Sigmoid colon (tissue), 7 donors: ENCODE data around the gene MME. TPM values are rescaled to one million over a fixed set of nuclear protein-coding genes. Genes with fewer than 3 reads are reported as not detected.

Experiments
- DNase-seq: peaks from one replicate; pipeline ENCODE4 v3.0.0-alpha.2; 2019
- H3K27ac ChIP-seq, 4 donors: fragments of 200-600 bp; sonication (generic); one replicate each; pipeline ENCODE4 v1.5.1; 2016 to 2019; ENCODE audit warnings: mild to moderate bottlenecking in 1 of 4
- H3K27me3 ChIP-seq, 3 donors: fragments of 200-600 bp; sonication (generic); one replicate each; pipeline ENCODE4 v1.5.1; 2019; ENCODE audit warnings: mild to moderate bottlenecking in 1 of 3
- H3K36me3 ChIP-seq, 4 donors: fragments of 200-600 bp; sonication (generic); one replicate each; pipeline ENCODE4 v1.5.1; 2016 to 2019
- H3K4me1 ChIP-seq, 4 donors: fragments of 200-600 bp; sonication (generic); one replicate each; pipeline ENCODE4 v1.5.1; 2017 to 2019
- H3K4me3 ChIP-seq, 4 donors: fragments of 200-600 bp; sonication (generic); one replicate each; pipeline ENCODE4 v1.5.1; 2017 to 2019; ENCODE audit warnings: mild to moderate bottlenecking in 2 of 4, moderate library complexity in 1 of 4
- H3K9me3 ChIP-seq, 4 donors: fragments of 200-600 bp in 3 of 4; sonication (generic) in 3 of 4; one replicate each; pipeline versions ENCODE4 v1.5.1 to v1.6.1; 2013 to 2019
- CTCF ChIP-seq, 4 experiments: fragments of 450-650 bp in 3 of 4; fragments of 200-600 bp in 1 of 4; IDR thresholded peaks; one replicate each; pipeline ENCODE4 v1.5.1; 2016 to 2019; ENCODE audit warnings: antibody characterized with exemption in 4 of 4, mild to moderate bottlenecking in 3 of 4, moderate library complexity in 2 of 4
- EP300 ChIP-seq, 4 donors: sonication (generic); formaldehyde crosslinking; IDR thresholded peaks; one replicate each; pipeline ENCODE4 v1.6.1; 2017; ENCODE audit warnings: antibody characterized with exemption in 4 of 4
- POLR2A ChIP-seq, 2 donors: fragments of 450-650 bp; IDR thresholded peaks; one replicate each; pipeline ENCODE4 v1.6.1; 2016; ENCODE audit warnings: antibody characterized with exemption in 2 of 2, mild to moderate bottlenecking in 2 of 2, moderate library complexity in 2 of 2
- POLR2AphosphoS5 ChIP-seq, 4 donors: sonication (generic); formaldehyde crosslinking; IDR thresholded peaks; one replicate each; pipeline ENCODE4 v1.6.1; 2017; ENCODE audit warnings: antibody characterized with exemption in 4 of 4
- WGBS, 2 donors: extraction: QIAGEN DNeasy Blood & Tissue Kit; methylation state at CpG; one replicate each; pipeline ENCODE4 v1.1.7; 2013; 5-methylcytosine and 5-hydroxymethylcytosine counted together
- intact Hi-C: fragments of 100-400 bp; cut with DNase I; formaldehyde crosslinking; loops from one replicate; pipeline ENCODE4 v1.15.1; 2023
- polyA plus RNA-seq, 3 donors: library from polyadenylated mRNA; stranded (reverse); fragments of 200-250 nt; gene quantifications; one replicate each; pipeline ENCODE4 v1.2.3, GENCODE V29; 2013
- total RNA-seq, 4 donors: library from RNA; depleted of rRNA; stranded (reverse); fragments of >200 nt; gene quantifications; one replicate each; pipeline ENCODE4 v1.1.0, GENCODE V29; 2016
- donor health status: healthy with polysubstance abuse.
- donor health status: Bipolar disorder and iron deficiency.
- donor health status: healthy.

MME gene
- total and polyA plus RNA-seq, 7 donors: 0.46 to 5.0 (median 1.1) TPM

GRCh38 chr3:155202626-155203025 is 122.5 kb downstream of the MME start:
- TF ChIP-seq CTCF (IDR thresholded peaks at IDR 0.05): no peak
- no peak for TF ChIP-seq EP300 (IDR thresholded peaks at IDR 0.05)
- no peak for TF ChIP-seq POLR2AphosphoS5 (IDR thresholded peaks at IDR 0.05)
- no peak for TF ChIP-seq POLR2A (IDR thresholded peaks at IDR 0.05)
- H3K4me1 ChIP-seq: no peaks in the 10 kb centered on the region
- H3K4me3 ChIP-seq: no peak overlapping the region
- H3K9me3 ChIP-seq: no peaks in the 10 kb centered on the region
- no peak overlapping the region for H3K27ac ChIP-seq
- intact Hi-C loops: no loop called here
- H3K27me3 ChIP-seq: no peaks in the 10 kb centered on the region
- 91% methylated on average over 4 of the region's 4 CpGs for WGBS, 2 donors
- no peak for DNase-seq
- no peaks in the 10 kb centered on the region for H3K36me3 ChIP-seq

GRCh38 chr3:155204851-155205250 is 124.7 kb downstream of the MME start:
- Histone ChIP-seq H3K4me1 (no peaks in the 10 kb centered on the region), H3K27me3 (no peaks in the 10 kb centered on the region), H3K27ac (no peak overlapping the region), H3K36me3 (no peaks in the 10 kb centered on the region), H3K4me3 (no peak overlapping the region), H3K9me3 (no peaks in the 10 kb centered on the region)
- no peak for DNase-seq
- TF ChIP-seq CTCF (IDR thresholded peaks at IDR 0.05) (no peak), POLR2AphosphoS5 (IDR thresholded peaks at IDR 0.05) (no peak), EP300 (IDR thresholded peaks at IDR 0.05) (no peak), POLR2A (IDR thresholded peaks at IDR 0.05) (no peak)
- intact Hi-C loops: no loop called here

GRCh38 chr3:155208183-155208800 is 128.2 kb downstream of the MME start:
- Histone ChIP-seq H3K27me3 (no peaks in the 10 kb centered on the region), H3K4me1 (no peaks in the 10 kb centered on the region), H3K9me3 (no peaks in the 10 kb centered on the region), H3K27ac (no peak overlapping the region), H3K4me3 (no peak overlapping the region), H3K36me3 (no peaks in the 10 kb centered on the region)
- WGBS, 2 donors: 62 to 70% methylated on average over 4 of the region's 4 CpGs
- intact Hi-C loops: no loop called here
- TF ChIP-seq EP300 (IDR thresholded peaks at IDR 0.05): no peak
- TF ChIP-seq POLR2AphosphoS5 (IDR thresholded peaks at IDR 0.05): no peak
- TF ChIP-seq CTCF (IDR thresholded peaks at IDR 0.05): no peak
- no peak for TF ChIP-seq POLR2A (IDR thresholded peaks at IDR 0.05)
- DNase-seq: no peak

GRCh38 chr3:155210736-155211135 is 130.6 kb downstream of the MME start:
- no peak for DNase-seq
- 80 to 90% methylated on average over 2 of the region's 2 CpGs for WGBS, 2 donors
- Histone ChIP-seq H3K36me3 (no peaks in the 10 kb centered on the region), H3K27ac (no peak overlapping the region), H3K27me3 (no peaks in the 10 kb centered on the region), H3K4me3 (no peak overlapping the region), H3K4me1 (no peaks in the 10 kb centered on the region), H3K9me3 (no peaks in the 10 kb centered on the region)
- TF ChIP-seq EP300 (IDR thresholded peaks at IDR 0.05): no peak
- TF ChIP-seq POLR2AphosphoS5 (IDR thresholded peaks at IDR 0.05): no peak
- TF ChIP-seq POLR2A (IDR thresholded peaks at IDR 0.05): no peak
- no peak for TF ChIP-seq CTCF (IDR thresholded peaks at IDR 0.05)
- intact Hi-C loops: no loop called here

DNA sequence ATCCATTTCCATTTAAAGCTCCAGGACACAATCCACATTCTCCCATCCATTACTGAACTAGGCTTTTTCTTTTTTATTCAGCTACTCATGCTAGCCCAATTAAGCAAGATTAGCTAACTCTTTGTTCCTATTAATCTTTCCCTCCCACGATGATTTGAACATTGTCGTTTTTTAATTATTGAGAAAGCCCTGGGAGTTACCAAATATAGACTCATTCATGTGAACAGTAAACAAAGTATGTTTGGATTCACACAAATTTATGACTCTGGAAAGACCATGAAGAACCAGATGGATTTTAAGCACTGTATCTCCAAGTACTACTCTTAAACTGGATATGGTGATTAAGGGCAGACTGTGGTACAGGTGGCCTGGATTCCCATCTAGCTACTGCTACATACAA is 131.1 kb downstream of the MME start:
- Histone ChIP-seq H3K36me3 (no peaks in the 10 kb centered on the region), H3K9me3 (no peaks in the 10 kb centered on the region), H3K27me3 (no peaks in the 10 kb centered on the region), H3K27ac (no peak overlapping the region), H3K4me1 (no peaks in the 10 kb centered on the region), H3K4me3 (no peak overlapping the region)
- DNase-seq: no peak
- TF ChIP-seq POLR2A (IDR thresholded peaks at IDR 0.05): no peak
- TF ChIP-seq CTCF (IDR thresholded peaks at IDR 0.05): no peak
- no peak for TF ChIP-seq POLR2AphosphoS5 (IDR thresholded peaks at IDR 0.05)
- no peak for TF ChIP-seq EP300 (IDR thresholded peaks at IDR 0.05)
- intact Hi-C loops: no loop called here
- 20 to 70% methylated on average over 2 of the region's 2 CpGs for WGBS, 2 donors
